Right ventricle myocardium superior (tissue), 1 donor: ENCODE measurements around the gene MST1. TPM values are rescaled to one million over a fixed set of nuclear protein-coding genes. Genes with fewer than 3 reads are reported as not detected.

Experiments used
- total RNA-seq: library from RNA; stranded (reverse); fragmentation: NEBNext Ultra II Directional; extraction: Animal tissue kit (Norgen Biotek cat#: 25700); gene quantifications from one replicate; pipeline ENCODE4 v1.2.1, GENCODE V29; 2021
- donor health status: DM: no; HTN: yes; CAD: no; lungs with severe emphysema.

Gene MST1
- total RNA-seq, 1 donor from 2014 or later, result 3.7 TPM

Other genes starting within 250 kb of the MST1 start
- 122 TPM for gene DAG1, start 219.2 kb downstream of the MST1 start, total RNA-seq
- 0.27 TPM for gene BSN, start 135.0 kb downstream of the MST1 start, total RNA-seq
- 103 TPM for gene APEH, start 15.1 kb downstream of the MST1 start, total RNA-seq
- gene RNF123, start 83 bp upstream of the MST1 start, total RNA-seq, result 47.9 TPM
- gene AMIGO3, start 30.2 kb upstream of the MST1 start, total RNA-seq, result not detected
- 15.7 TPM for gene GMPPB, start 34.5 kb upstream of the MST1 start, total RNA-seq
- gene IP6K1, start 97.1 kb upstream of the MST1 start, total RNA-seq, result 14.8 TPM
- gene CDHR4, start 110.4 kb upstream of the MST1 start, total RNA-seq, result not detected
- 2.9 TPM for gene INKA1, start 113.8 kb upstream of the MST1 start, total RNA-seq
- gene UBA7, start 124.5 kb upstream of the MST1 start, total RNA-seq, result 19.7 TPM
- gene TRAIP, start 167.1 kb upstream of the MST1 start, total RNA-seq, result 1.7 TPM
- not detected for gene CAMKV, start 180.4 kb upstream of the MST1 start, total RNA-seq
- gene MST1R, start 214.4 kb upstream of the MST1 start, total RNA-seq, result 1.5 TPM
- gene MON1A, start 240.3 kb upstream of the MST1 start, total RNA-seq, result 7.8 TPM